DMS153 treated with DMSO at 0.1 percent for 48 hours (cell line): Measurements from ENCODE around the gene MACROD2.

Experiments used
- DNase-seq: peaks from one replicate; lab custom pipeline; 2025; ENCODE audit not compliant: unreplicated experiment; lab: John Stamatoyannopoulos, UW

Gene MACROD2

GRCh38 chr20:15292405-15292804, 1297.1 kb downstream of the MACROD2 start:
- no peak for DNase-seq

- DNase-seq, result no peak
Measured at GRCh38 chr20:15296422-15296821, 1301.1 kb downstream of the MACROD2 start.

GRCh38 chr20:15297059-15297875, 1302.0 kb downstream of the MACROD2 start:
- DNase-seq, result peak; percentile 72

GRCh38 chr20:15302075-15302474, 1306.8 kb downstream of the MACROD2 start:
- DNase-seq, result no peak

GRCh38 chr20:15310361-15310760, 1315.0 kb downstream of the MACROD2 start:
- no peak for DNase-seq

- DNase-seq, result no peak
Measured at GRCh38 chr20:15316556-15316955, 1321.2 kb downstream of the MACROD2 start.

GRCh38 chr20:15317546-15318232, 1322.4 kb downstream of the MACROD2 start:
- no peak for DNase-seq

- DNase-seq, result no peak
Measured at GRCh38 chr20:15318682-15319081, 1323.4 kb downstream of the MACROD2 start.

GRCh38 chr20:15319439-15319838, 1324.1 kb downstream of the MACROD2 start:
- DNase-seq, result no peak

- no peak for DNase-seq
Measured at GRCh38 chr20:15320941-15321340, 1325.6 kb downstream of the MACROD2 start.

GRCh38 chr20:15327123-15327522, 1331.8 kb downstream of the MACROD2 start:
- DNase-seq, result no peak

- DNase-seq, result no peak
Measured at GRCh38 chr20:15328084-15328483, 1332.8 kb downstream of the MACROD2 start.

GRCh38 chr20:15332711-15333160, 1337.4 kb downstream of the MACROD2 start:
- no peak for DNase-seq

GRCh38 chr20:15333170-15333569, 1337.9 kb downstream of the MACROD2 start:
- DNase-seq, result no peak

GRCh38 chr20:15336011-15336410, 1340.7 kb downstream of the MACROD2 start:
- DNase-seq, result no peak

- no peak for DNase-seq
Measured at GRCh38 chr20:15336536-15336935, 1341.2 kb downstream of the MACROD2 start.

- DNase-seq, result no peak
Measured at GRCh38 chr20:15339264-15339663, 1343.9 kb downstream of the MACROD2 start.

GRCh38 chr20:15342991-15343523, 1347.7 kb downstream of the MACROD2 start:
- DNase-seq, result no peak

- no peak for DNase-seq
Measured at GRCh38 chr20:15345287-15345686, 1350.0 kb downstream of the MACROD2 start.

GRCh38 chr20:15346657-15347280, 1351.5 kb downstream of the MACROD2 start:
- DNase-seq, result no peak

GRCh38 chr20:15359056-15359455, 1363.7 kb downstream of the MACROD2 start:
- DNase-seq, result no peak

- DNase-seq, result peak; percentile 38
Measured at GRCh38 chr20:15362849-15363248, 1367.5 kb downstream of the MACROD2 start.
